Measurements from ENCODE around the gene ZNF521.

Gene ZNF521

DNA sequence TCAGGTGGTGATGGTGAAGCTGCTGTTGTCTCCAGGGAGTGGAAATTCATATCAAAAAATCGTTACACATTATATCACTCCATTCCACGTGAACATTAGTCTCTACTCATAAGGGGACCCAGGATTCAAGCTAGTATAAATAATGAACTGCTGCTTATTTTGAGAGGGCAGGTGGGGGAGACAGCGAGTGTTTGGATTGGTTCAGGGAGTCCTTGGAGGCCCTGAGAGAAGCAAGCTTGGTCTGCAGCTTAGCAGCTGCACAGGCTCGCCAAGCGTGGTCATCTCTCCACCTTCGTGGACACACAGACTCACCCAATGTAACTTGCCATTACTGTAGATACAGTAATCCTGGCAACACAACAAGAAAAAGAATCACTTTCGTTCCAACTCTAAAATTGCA lies 177.6 kb downstream of the ZNF521 start:
- H3K4me1 ChIP-seq (ENCODE audit: insufficient read depth, low read length) = no peaks in the 10 kb centered on the region
- no peaks in the 10 kb centered on the region for H3K9me3 ChIP-seq (ENCODE audit: low read length)
- no peaks in the 10 kb centered on the region for H3K27me3 ChIP-seq (ENCODE audit: insufficient read depth, low read length)
- no peak overlapping the region for H3K4me3 ChIP-seq (ENCODE audit: low read length)
- H3K36me3 ChIP-seq (ENCODE audit: insufficient read depth, low read length) = peaks cover 3% of the 10 kb centered on the region
- H2AFZ ChIP-seq (ENCODE audit: low read depth, low read length) = no peak overlapping the region

DNA sequence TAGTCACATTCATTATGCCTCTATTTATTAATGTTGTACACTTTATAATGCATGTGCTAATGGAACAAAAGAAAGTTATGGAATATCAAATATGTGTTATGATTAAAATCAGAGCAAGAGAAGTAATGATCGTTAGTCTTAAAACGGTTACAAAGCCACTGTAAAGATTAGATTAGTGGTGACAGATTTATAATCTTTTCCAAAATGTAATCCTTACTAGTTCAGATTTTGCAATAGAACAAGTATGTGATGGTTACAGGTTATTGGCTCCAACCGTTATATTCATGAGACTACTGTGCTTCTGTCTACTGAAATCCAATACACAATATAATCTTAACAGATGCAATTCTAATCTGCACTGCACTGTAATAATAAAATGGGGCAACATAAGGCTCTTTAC lies 180.6 kb downstream of the ZNF521 start:
- Histone ChIP-seq H3K4me3 (ENCODE audit: low read length) (no peak overlapping the region), H3K36me3 (ENCODE audit: insufficient read depth, low read length) (peaks cover 13% of the 10 kb centered on the region), H3K27me3 (ENCODE audit: insufficient read depth, low read length) (no peaks in the 10 kb centered on the region), H3K4me1 (ENCODE audit: insufficient read depth, low read length) (no peaks in the 10 kb centered on the region), H2AFZ (ENCODE audit: low read depth, low read length) (no peak overlapping the region), H3K9me3 (ENCODE audit: low read length) (no peaks in the 10 kb centered on the region)

DNA sequence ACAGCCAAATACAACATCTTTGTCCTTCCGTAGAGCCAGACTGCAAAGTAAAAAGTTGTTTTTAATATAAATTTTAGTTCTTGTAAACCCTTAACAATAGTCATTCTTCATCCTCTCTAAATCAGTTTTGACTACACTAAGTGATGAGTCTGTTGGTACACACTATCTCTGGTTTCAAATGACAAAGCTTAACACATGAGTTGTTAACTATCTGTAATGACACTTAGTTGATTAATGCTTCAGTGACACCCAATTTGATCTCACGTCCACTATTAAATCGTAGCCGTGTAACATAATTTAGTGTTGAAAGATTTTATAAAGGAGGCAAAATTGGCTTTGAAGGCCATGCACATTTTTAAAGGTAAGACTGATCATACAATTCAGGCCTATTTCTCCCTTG lies 181.6 kb downstream of the ZNF521 start:
- Histone ChIP-seq H3K27me3 (ENCODE audit: insufficient read depth, low read length) (no peaks in the 10 kb centered on the region), H2AFZ (ENCODE audit: low read depth, low read length) (no peak overlapping the region), H3K9me3 (ENCODE audit: low read length) (no peaks in the 10 kb centered on the region), H3K4me1 (ENCODE audit: insufficient read depth, low read length) (no peaks in the 10 kb centered on the region), H3K4me3 (ENCODE audit: low read length) (no peak overlapping the region), H3K36me3 (ENCODE audit: insufficient read depth, low read length) (peaks cover 13% of the 10 kb centered on the region)

- Histone ChIP-seq H2AFZ (ENCODE audit: low read depth, low read length) (no peak overlapping the region), H3K4me1 (ENCODE audit: insufficient read depth, low read length) (no peaks in the 10 kb centered on the region), H3K4me3 (ENCODE audit: low read length) (no peak overlapping the region), H3K27me3 (ENCODE audit: insufficient read depth, low read length) (no peaks in the 10 kb centered on the region), H3K36me3 (ENCODE audit: insufficient read depth, low read length) (peaks cover 15% of the 10 kb centered on the region), H3K9me3 (ENCODE audit: low read length) (no peaks in the 10 kb centered on the region)
Observed at GRCh38 chr18:25169701-25170100, 182.3 kb downstream of the ZNF521 start.

DNA sequence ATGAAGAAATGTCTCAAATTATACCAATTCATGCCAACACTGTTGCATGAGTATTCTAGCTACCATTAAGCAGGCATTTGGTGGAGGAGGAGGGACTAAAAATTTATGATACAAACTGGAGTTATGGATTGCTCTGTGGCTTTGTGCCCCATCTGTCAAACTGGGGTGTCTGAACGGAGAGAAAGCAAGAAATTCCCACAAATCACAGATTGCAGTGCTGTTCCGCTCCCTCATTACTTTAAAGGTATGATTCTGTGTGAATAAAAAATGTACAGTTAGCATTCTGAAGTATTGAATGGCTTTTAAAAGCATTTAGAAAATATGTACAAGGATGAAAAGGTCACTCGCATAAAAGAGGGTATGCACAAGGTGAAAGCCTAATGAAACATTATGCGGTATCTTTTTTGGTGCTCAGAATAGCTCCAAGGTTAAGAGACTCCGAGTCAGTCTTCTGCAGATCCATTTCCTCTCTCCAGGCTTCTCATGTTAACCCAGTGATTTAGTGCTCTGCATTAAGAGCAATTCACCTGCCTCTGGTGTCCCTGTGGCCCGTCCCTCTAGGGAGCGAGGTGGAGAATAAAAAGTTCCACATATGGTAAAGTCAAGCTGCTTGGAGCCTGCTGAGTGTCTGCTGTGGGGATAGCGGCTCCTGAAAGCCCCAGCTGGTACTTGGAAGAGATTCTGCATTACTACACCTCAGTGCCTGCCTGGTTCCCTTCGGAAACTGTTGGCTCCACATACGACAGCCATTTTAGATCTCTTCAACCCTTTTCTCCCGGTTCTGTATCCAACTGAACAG lies 184.2 kb downstream of the ZNF521 start:
- H3K36me3 ChIP-seq (ENCODE audit: insufficient read depth, low read length) = peaks cover 26% of the 10 kb centered on the region
- no peak overlapping the region for H2AFZ ChIP-seq (ENCODE audit: low read depth, low read length)
- H3K9me3 ChIP-seq (ENCODE audit: low read length) = no peaks in the 10 kb centered on the region
- H3K27me3 ChIP-seq (ENCODE audit: insufficient read depth, low read length) = no peaks in the 10 kb centered on the region
- no peaks in the 10 kb centered on the region for H3K4me1 ChIP-seq (ENCODE audit: insufficient read depth, low read length)
- no peak overlapping the region for H3K4me3 ChIP-seq (ENCODE audit: low read length)

DNA sequence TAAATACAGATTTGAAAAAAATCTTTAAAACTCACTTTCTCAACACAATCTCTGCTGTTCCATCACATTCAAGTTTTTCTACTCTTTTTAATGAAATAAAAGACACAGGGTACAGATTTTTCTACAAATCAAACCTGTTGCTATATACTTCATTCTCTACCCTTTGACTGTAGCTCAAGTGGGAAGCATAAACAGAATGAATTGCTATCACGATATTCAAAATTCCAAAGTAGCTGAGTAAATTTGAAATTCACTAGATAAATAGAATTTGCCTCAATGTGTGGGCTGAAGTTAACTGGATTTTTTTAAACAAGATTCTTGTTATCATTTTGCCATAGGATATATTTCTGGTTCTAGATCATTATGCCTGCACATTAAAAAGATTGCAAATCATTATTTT lies 185.9 kb downstream of the ZNF521 start:
- Histone ChIP-seq H3K27me3 (ENCODE audit: insufficient read depth, low read length) (no peaks in the 10 kb centered on the region), H3K4me3 (ENCODE audit: low read length) (no peak overlapping the region), H2AFZ (ENCODE audit: low read depth, low read length) (no peak overlapping the region), H3K4me1 (ENCODE audit: insufficient read depth, low read length) (no peaks in the 10 kb centered on the region), H3K36me3 (ENCODE audit: insufficient read depth, low read length) (peaks cover 26% of the 10 kb centered on the region), H3K9me3 (ENCODE audit: low read length) (no peaks in the 10 kb centered on the region)

DNA sequence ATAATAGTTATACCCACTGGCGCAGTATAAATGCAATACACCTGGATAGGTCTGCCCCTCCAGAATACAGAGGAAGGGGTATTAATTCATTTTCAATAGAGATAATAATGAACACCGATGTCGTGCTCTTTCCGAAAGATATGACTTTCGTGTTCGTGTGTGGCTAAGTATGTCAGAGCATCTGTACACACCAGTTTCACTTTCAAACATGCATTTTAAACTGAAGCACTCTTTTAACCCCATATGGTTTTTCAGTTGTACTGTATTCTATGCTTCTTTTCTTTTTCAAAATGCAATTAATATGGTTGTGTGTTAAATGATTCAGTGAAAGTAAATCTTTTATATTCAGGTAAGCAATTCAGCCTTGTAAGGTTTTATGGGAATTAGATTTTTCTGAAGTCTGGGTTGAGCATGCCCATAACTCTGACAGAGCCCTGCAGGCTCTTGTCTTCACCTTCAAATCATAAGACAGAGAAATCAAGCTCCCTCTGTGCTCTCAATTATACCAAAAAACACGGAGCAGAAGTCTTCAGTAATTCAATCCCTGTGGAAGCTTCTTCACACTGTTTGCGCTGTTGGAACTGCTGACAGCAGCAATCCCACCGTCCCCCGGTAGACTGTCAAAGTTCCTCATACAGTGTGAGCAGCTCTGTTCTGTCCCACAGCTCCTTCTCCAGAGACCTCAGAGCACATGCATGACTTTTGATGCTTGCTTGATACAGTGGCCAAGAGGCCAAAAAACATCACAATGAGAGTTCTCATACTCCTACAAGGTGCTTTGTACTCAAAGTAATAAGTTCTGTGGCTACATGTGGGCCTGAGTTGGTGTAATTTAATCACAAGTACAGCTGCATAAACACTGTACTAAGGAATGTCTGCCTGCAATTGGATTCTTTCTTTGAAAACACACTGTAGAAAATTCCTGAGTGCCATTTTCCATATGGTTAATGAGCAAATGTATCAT lies 186.8 kb downstream of the ZNF521 start:
- no peak overlapping the region for H3K4me3 ChIP-seq (ENCODE audit: low read length)
- no peaks in the 10 kb centered on the region for H3K9me3 ChIP-seq (ENCODE audit: low read length)
- H3K36me3 ChIP-seq (ENCODE audit: insufficient read depth, low read length) = peaks cover 26% of the 10 kb centered on the region

DNA sequence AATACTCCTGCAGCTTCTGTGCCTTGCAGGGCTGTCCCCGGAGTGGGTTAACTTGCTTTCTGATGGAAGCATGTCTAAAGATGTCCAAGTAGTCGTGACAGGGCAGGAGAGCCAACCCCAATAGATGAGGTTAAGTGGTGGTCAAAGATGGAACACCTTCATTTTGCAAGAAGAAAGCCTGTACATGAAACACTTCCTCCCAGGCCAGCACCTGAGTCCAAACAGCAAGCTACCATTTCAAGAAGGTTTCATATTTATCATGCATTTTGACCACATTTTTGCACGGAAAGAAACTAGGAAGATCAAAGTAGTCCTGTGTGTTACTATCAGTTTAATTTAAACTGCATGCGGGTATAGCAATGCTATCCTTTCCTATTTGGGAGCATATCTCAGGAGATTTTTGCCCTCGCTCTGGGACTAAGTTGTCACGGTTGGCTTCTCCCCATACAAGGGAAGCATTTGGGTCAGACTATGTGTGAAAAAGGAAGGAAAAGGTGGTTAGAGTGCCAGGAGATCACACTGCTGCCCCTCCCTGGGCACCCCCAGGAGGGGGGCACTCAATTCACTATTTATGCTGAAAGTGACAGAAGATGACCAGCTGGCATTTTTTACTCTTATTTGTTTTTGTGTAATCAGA lies 187.6 kb downstream of the ZNF521 start:
- peaks cover 28% of the 10 kb centered on the region for H3K36me3 ChIP-seq (ENCODE audit: insufficient read depth, low read length)
- H3K9me3 ChIP-seq (ENCODE audit: low read length) = no peaks in the 10 kb centered on the region
- H3K27me3 ChIP-seq (ENCODE audit: insufficient read depth, low read length) = no peaks in the 10 kb centered on the region
- H2AFZ ChIP-seq (ENCODE audit: low read depth, low read length) = no peak overlapping the region
- H3K4me1 ChIP-seq (ENCODE audit: insufficient read depth, low read length) = no peaks in the 10 kb centered on the region
- no peak overlapping the region for H3K4me3 ChIP-seq (ENCODE audit: low read length)

More for the DNA sequence above, 186.8 kb downstream of the ZNF521 start:
- H3K27me3 ChIP-seq (ENCODE audit: insufficient read depth, low read length) = no peaks in the 10 kb centered on the region
- no peaks in the 10 kb centered on the region for H3K4me1 ChIP-seq (ENCODE audit: insufficient read depth, low read length)
- H2AFZ ChIP-seq (ENCODE audit: low read depth, low read length) = no peak overlapping the region

- Histone ChIP-seq H3K4me1 (ENCODE audit: insufficient read depth, low read length) (no peaks in the 10 kb centered on the region), H3K36me3 (ENCODE audit: insufficient read depth, low read length) (peaks cover 26% of the 10 kb centered on the region)
Observed at GRCh38 chr18:25153426-25153825, 198.5 kb downstream of the ZNF521 start.

DNA sequence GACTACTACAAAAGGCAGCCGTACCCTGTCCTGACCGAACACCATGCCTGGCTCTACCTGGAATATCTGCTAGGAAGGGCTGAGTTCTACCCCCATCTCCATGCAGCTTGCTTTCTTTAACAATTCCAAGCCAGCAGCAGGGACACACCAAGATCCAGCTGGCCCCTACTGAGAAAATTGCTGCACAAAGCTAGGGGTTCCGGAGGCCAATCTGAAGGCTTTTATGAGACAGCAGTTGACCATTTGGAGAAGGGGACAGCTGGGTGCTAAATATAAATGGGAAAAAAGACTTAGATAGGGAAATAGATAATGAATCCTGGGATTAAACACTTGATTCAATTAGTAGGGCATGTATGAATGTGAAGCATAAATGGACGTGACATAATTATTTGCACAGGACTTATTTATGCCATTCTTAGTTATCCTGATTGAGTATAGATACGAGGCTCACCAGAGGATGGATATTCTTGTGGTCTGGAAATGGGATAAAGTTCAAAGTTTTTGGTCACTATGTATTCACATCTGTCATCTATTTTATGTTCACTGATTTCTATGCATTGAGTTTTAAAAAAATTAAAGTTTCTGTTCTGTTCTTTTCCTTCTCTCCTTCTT lies 204.0 kb downstream of the ZNF521 start:
- no peak overlapping the region for H2AFZ ChIP-seq (ENCODE audit: low read depth, low read length)
- peaks cover 13% of the 10 kb centered on the region for H3K36me3 ChIP-seq (ENCODE audit: insufficient read depth, low read length)
- no peaks in the 10 kb centered on the region for H3K27me3 ChIP-seq (ENCODE audit: insufficient read depth, low read length)
- H3K9me3 ChIP-seq (ENCODE audit: low read length) = no peaks in the 10 kb centered on the region
- H3K4me1 ChIP-seq (ENCODE audit: insufficient read depth, low read length) = peaks cover 21% of the 10 kb centered on the region
- no peak overlapping the region for H3K4me3 ChIP-seq (ENCODE audit: low read length)

More at GRCh38 chr18:25153426-25153825, 198.5 kb downstream of the ZNF521 start:
- H2AFZ ChIP-seq (ENCODE audit: low read depth, low read length) = no peak overlapping the region
- H3K9me3 ChIP-seq (ENCODE audit: low read length) = peaks cover 4% of the 10 kb centered on the region
- H3K4me3 ChIP-seq (ENCODE audit: low read length) = no peak overlapping the region
- H3K27me3 ChIP-seq (ENCODE audit: insufficient read depth, low read length) = no peaks in the 10 kb centered on the region

DNA sequence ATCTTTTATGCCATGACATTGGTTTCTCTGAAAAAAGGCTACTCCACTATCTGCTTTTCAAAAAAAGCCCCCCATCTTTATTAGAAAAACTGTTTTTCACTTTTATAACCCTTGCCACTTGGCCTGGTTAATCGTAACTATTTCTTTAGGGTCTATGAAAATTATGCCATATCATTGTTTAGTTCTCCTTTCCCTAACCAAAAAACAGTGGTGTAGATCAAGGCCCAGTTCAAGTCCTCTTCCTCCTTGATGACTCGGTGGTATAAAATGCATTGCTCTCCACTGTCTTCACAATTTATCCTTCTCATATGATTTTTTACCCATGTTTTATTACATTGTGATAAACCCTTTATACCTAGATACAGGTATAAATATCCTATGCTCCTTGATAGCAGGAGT lies 205.5 kb downstream of the ZNF521 start:
- H3K4me3 ChIP-seq (ENCODE audit: low read length) = no peak overlapping the region

GRCh38 chr18:25145731-25146511 lies 206.0 kb downstream of the ZNF521 start:
- H2AFZ ChIP-seq (ENCODE audit: low read depth, low read length) = no peak overlapping the region
- H3K27me3 ChIP-seq (ENCODE audit: insufficient read depth, low read length) = no peaks in the 10 kb centered on the region
- H3K36me3 ChIP-seq (ENCODE audit: insufficient read depth, low read length) = peaks cover 5% of the 10 kb centered on the region
- no peak overlapping the region for H3K4me3 ChIP-seq (ENCODE audit: low read length)
- no peaks in the 10 kb centered on the region for H3K9me3 ChIP-seq (ENCODE audit: low read length)
- peaks cover 21% of the 10 kb centered on the region for H3K4me1 ChIP-seq (ENCODE audit: insufficient read depth, low read length)

More for the DNA sequence above, 205.5 kb downstream of the ZNF521 start:
- no peak overlapping the region for H2AFZ ChIP-seq (ENCODE audit: low read depth, low read length)
- H3K4me1 ChIP-seq (ENCODE audit: insufficient read depth, low read length) = peaks cover 21% of the 10 kb centered on the region
- H3K9me3 ChIP-seq (ENCODE audit: low read length) = no peaks in the 10 kb centered on the region
- H3K27me3 ChIP-seq (ENCODE audit: insufficient read depth, low read length) = no peaks in the 10 kb centered on the region
- peaks cover 10% of the 10 kb centered on the region for H3K36me3 ChIP-seq (ENCODE audit: insufficient read depth, low read length)
